Fibroblast of lung (primary cell): ENCODE data around the gene PTRH2.

Experiments
- EZH2 ChIP-seq: IDR thresholded peaks from 2 replicates; pipeline ENCODE4 v1.5.1; 2012; ENCODE audit warnings: low read length, control low read depth, mild to moderate bottlenecking; ENCODE audit errors: missing control alignments
- TF ChIP-seq, protein P1 (sequence below), 2 donors: IDR thresholded peaks in 1 of 2; conservative IDR thresholded peaks in 1 of 2; 1 replicate in 1 of 2; 2 replicates in 1 of 2; pipeline ENCODE4 v1.5.1; 2011 to 2012; ENCODE audit warnings: low read length in 2 of 2, control low read depth in 1 of 2, inconsistent platforms in 1 of 2, low read depth in 1 of 2, mild to moderate bottlenecking in 1 of 2

DNA sequence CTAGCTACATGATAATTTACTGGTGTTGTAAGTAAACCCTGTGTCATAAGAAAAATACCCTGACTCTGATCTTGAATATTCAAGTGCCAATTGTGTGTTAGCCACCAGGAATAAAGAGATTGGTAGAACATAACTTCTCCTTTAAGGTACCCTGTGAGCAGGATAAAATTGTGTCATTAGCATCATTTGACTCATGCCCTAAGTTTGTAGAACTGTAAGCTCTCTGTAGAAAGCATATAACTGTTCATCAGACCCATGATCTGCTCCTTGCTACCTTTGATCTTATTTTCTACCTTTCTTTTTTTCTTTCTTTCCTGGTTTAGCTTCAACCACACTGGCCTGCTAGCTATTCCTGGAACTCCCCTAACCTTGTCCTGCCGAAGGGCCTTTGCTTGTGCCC, 35.8 kb downstream of the PTRH2 start:
- TF ChIP-seq, protein P1, sequence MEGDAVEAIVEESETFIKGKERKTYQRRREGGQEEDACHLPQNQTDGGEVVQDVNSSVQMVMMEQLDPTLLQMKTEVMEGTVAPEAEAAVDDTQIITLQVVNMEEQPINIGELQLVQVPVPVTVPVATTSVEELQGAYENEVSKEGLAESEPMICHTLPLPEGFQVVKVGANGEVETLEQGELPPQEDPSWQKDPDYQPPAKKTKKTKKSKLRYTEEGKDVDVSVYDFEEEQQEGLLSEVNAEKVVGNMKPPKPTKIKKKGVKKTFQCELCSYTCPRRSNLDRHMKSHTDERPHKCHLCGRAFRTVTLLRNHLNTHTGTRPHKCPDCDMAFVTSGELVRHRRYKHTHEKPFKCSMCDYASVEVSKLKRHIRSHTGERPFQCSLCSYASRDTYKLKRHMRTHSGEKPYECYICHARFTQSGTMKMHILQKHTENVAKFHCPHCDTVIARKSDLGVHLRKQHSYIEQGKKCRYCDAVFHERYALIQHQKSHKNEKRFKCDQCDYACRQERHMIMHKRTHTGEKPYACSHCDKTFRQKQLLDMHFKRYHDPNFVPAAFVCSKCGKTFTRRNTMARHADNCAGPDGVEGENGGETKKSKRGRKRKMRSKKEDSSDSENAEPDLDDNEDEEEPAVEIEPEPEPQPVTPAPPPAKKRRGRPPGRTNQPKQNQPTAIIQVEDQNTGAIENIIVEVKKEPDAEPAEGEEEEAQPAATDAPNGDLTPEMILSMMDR (conservative IDR thresholded peaks at IDR 0.05 in 1 of 2, IDR thresholded peaks at IDR 0.05 in 1 of 2; ENCODE audit: low read depth in 1 of 2, low read length in 2 of 2): no peak
- no peak for TF ChIP-seq EZH2
